PC-3 (cell line): ENCODE data around the gene ABCG2. TPM values are rescaled to one million over a fixed set of nuclear protein-coding genes. Genes with fewer than 3 reads are reported as not detected.

ENCODE experiments used
- ATAC-seq: fragments of 200-7000 bp; cut with Tn5 transposase; 2 replicates; pipeline ENCODE4 v1.9.1; 2020; ENCODE audit warnings: mild to moderate bottlenecking, moderate library complexity
- BruUV-seq: library from RNA; stranded (reverse); fragments of 400-500 nt; replicated peaks from 2 replicates; lab custom pipeline; 2021; lab: Mats Ljungman, UMichigan
- CTCF ChIA-PET: fragments of 300-600 bp; sonication (Branson Sonifier 250); formaldehyde crosslinking; loops from one replicate; lab custom pipeline; 2022; ENCODE audit warnings: antibody characterized with exemption; lab: Charles Lee
- POLR2A ChIA-PET: fragments of 300-600 bp; sonication (Branson Sonifier 250); formaldehyde crosslinking; loops from one replicate; lab custom pipeline; 2022; ENCODE audit warnings: antibody characterized with exemption; ENCODE audit not compliant: unreplicated experiment; lab: Charles Lee
- DNase-seq: peaks from one replicate; pipeline ENCODE4 v3.0.0-alpha.2; 2015
- H2AFZ ChIP-seq: fragments of 300-600 bp; sonication (generic); 2 replicates; pipeline ENCODE4 v1.6.0; 2016; ENCODE audit warnings: antibody characterized with exemption, low read length
- H3F3A ChIP-seq: fragments of 300-600 bp; sonication (generic); one replicate; pipeline ENCODE4 v1.6.0; 2017; ENCODE audit warnings: antibody characterized with exemption, low read length, control low read depth, mild to moderate bottlenecking; ENCODE audit not compliant: unreplicated experiment
- H3K27ac ChIP-seq: fragments of 300-600 bp; sonication (generic); 2 replicates; pipeline ENCODE4 v1.5.1; 2016; ENCODE audit warnings: mild to moderate bottlenecking, low read length
- H3K27me3 ChIP-seq: fragments of 300-600 bp; sonication (generic); 2 replicates; pipeline ENCODE4 v1.6.1; 2016; ENCODE audit warnings: low read length, mixed read lengths
- H3K36me3 ChIP-seq: fragments of 300-600 bp; sonication (generic); 2 replicates; pipeline ENCODE4 v1.6.1; 2016; ENCODE audit warnings: low read depth, mixed run types, low read length, mixed read lengths
- H3K4me1 ChIP-seq: fragments of 300-600 bp; sonication (generic); 2 replicates; pipeline ENCODE4 v1.5.1; 2016; ENCODE audit warnings: low read length; ENCODE audit not compliant: insufficient read depth
- H3K4me2 ChIP-seq: fragments of 300-600 bp; sonication (generic); 2 replicates; pipeline ENCODE4 v1.6.0; 2016; ENCODE audit warnings: low read length
- H3K4me3 ChIP-seq: fragments of 300-600 bp; sonication (generic); 2 replicates; pipeline ENCODE4 v1.5.1; 2016; ENCODE audit warnings: mild to moderate bottlenecking, low read length, mixed read lengths
- H3K79me2 ChIP-seq: fragments of 300-600 bp; sonication (generic); 2 replicates; pipeline ENCODE4 v1.6.1; 2017; ENCODE audit warnings: low read length, mixed read lengths
- H3K9ac ChIP-seq: fragments of 300-600 bp; sonication (generic); 2 replicates; pipeline ENCODE4 v1.6.0; 2016; ENCODE audit warnings: mild to moderate bottlenecking, low read length
- H3K9me2 ChIP-seq: fragments of 300-600 bp; sonication (generic); replicated peaks from 2 replicates; pipeline ENCODE4 v1.6.1; 2016; ENCODE audit warnings: mixed run types, low read length, mixed read lengths
- H3K9me3 ChIP-seq: fragments of 300-600 bp; sonication (generic); 2 replicates; pipeline ENCODE4 v1.6.1; 2016; ENCODE audit warnings: low read length, mixed read lengths
- H4K20me1 ChIP-seq: fragments of 300-600 bp; sonication (generic); 2 replicates; pipeline ENCODE4 v1.6.1; 2016; ENCODE audit warnings: low read length, mixed read lengths
- EZH2 ChIP-seq: fragments of 300-600 bp; sonication (generic); IDR thresholded peaks from one replicate; pipeline ENCODE4 v1.6.1; 2017; ENCODE audit warnings: antibody characterized with exemption, mild to moderate bottlenecking, low read length; ENCODE audit not compliant: unreplicated experiment
- EZH2phosphoT487 ChIP-seq: fragments of 300-600 bp; sonication (generic); IDR thresholded peaks from 2 replicates; pipeline ENCODE4 v1.6.1; 2018; ENCODE audit warnings: mild to moderate bottlenecking, antibody characterized with exemption, low read length, borderline replicate concordance
- intact Hi-C: fragments of 100-400 bp; cut with micrococcal nuclease; formaldehyde crosslinking; loops from 2 replicates; pipeline ENCODE4 v1.9.0; 2023
- total RNA-seq: library from RNA; depleted of rRNA; stranded (reverse); fragments of >200 nt; gene quantifications from 2 replicates; pipeline ENCODE4 v1.2.3, GENCODE V29; 2014
- TF ChIP-seq, protein P1 (sequence below): fragments of 300-600 bp; sonication (generic); conservative IDR thresholded peaks from 2 replicates; pipeline ENCODE4 v1.5.1; 2017; ENCODE audit warnings: antibody characterized with exemption, low read depth, mild to moderate bottlenecking, low read length

The ABCG2 gene
- total RNA-seq, 1 experiment from 2014 or later = not detected

DNA sequence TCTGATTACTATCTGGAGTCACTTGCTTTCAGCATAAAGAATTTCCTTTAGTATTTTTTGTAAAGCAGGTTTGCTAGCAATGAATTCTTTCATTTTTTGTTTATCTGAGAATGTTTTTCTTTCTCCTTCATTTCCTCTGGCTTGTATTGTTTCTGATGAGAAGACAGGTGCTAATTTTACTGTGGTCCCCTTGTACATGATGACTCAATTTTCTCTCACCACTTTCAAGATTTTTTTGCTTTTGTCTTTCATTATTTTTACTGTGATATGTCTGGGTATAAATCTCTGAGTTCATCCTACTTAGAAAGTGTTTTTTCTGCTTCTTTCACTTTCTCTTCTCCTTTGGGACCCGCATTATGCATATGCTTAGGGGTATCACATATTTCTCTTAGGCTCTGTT is 88.4 kb downstream of the ABCG2 start:
- no TSS peak for BruUV-seq
- Histone ChIP-seq H3K27me3 (no peaks in the 10 kb centered on the region), H3K27ac (no peak overlapping the region), H3K79me2 (no peaks in the 10 kb centered on the region), H3K4me1 (no peaks in the 10 kb centered on the region), H3F3A (no peaks in the 10 kb centered on the region), H3K4me3 (no peak overlapping the region), H3K9me2 (no peaks in the 10 kb centered on the region), H3K4me2 (no peak overlapping the region), H3K9me3 (no peaks in the 10 kb centered on the region), H2AFZ (no peak overlapping the region), H3K9ac (no peak overlapping the region), H3K36me3 (peaks cover 8% of the 10 kb centered on the region; the same call in 1 of the 2 replicates), H4K20me1 (no peaks in the 10 kb centered on the region)
- ATAC-seq = no peak
- ChIA-PET POLR2A (no interaction called here), CTCF (no interaction called here)
- TF ChIP-seq EZH2phosphoT487 (no peak), EZH2 (no peak)
- TF ChIP-seq, protein P1, sequence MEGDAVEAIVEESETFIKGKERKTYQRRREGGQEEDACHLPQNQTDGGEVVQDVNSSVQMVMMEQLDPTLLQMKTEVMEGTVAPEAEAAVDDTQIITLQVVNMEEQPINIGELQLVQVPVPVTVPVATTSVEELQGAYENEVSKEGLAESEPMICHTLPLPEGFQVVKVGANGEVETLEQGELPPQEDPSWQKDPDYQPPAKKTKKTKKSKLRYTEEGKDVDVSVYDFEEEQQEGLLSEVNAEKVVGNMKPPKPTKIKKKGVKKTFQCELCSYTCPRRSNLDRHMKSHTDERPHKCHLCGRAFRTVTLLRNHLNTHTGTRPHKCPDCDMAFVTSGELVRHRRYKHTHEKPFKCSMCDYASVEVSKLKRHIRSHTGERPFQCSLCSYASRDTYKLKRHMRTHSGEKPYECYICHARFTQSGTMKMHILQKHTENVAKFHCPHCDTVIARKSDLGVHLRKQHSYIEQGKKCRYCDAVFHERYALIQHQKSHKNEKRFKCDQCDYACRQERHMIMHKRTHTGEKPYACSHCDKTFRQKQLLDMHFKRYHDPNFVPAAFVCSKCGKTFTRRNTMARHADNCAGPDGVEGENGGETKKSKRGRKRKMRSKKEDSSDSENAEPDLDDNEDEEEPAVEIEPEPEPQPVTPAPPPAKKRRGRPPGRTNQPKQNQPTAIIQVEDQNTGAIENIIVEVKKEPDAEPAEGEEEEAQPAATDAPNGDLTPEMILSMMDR = no peak
- intact Hi-C loops = no loop called here
- DNase-seq = no peak

DNA sequence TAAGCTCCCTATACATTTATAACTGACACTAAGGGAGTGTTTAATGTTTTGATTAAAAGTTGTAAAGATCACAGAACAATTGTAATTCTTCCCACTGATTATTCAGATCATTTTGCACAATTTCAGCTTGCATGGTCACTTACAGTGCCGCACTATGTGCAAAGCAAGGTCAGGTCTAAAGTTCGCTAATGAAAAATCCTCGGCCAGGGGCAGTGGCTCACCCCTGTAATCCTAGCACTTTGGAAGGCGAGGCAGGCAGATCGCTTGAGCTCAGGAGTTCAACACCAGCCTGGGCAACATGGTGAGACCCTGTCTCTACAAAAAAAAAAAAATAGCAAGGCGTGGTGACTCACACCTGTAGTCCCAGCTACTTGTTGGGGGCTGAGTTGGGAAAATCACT is 94.0 kb downstream of the ABCG2 start:
- POLR2A ChIA-PET = no interaction called here
- BruUV-seq = no TSS peak
- no peak overlapping the region for H3K27ac ChIP-seq
- intact Hi-C loops = no loop called here
- no peaks in the 10 kb centered on the region for H3F3A ChIP-seq
- DNase-seq = no peak
- H3K79me2 ChIP-seq = no peaks in the 10 kb centered on the region
- no peaks in the 10 kb centered on the region for H3K4me1 ChIP-seq
- H3K27me3 ChIP-seq = no peaks in the 10 kb centered on the region
- no peak overlapping the region for H3K4me3 ChIP-seq
- ATAC-seq = no peak
- TF ChIP-seq EZH2 (no peak), EZH2phosphoT487 (no peak)
- TF ChIP-seq, protein P1 = no peak
- H3K4me2 ChIP-seq = no peak overlapping the region
- no peaks in the 10 kb centered on the region for H4K20me1 ChIP-seq
- H2AFZ ChIP-seq = no peak overlapping the region
- H3K36me3 ChIP-seq = peaks cover 12% of the 10 kb centered on the region; the same call in 1 of the 2 replicates
- H3K9ac ChIP-seq = no peak overlapping the region
- no peaks in the 10 kb centered on the region for H3K9me2 ChIP-seq
- CTCF ChIA-PET = interaction anchor here (0.6 kb wide), 1 partner anchor 261 kb away, joined by 4 read pairs; no protein-coding TSS in a partner anchor
- no peaks in the 10 kb centered on the region for H3K9me3 ChIP-seq

DNA sequence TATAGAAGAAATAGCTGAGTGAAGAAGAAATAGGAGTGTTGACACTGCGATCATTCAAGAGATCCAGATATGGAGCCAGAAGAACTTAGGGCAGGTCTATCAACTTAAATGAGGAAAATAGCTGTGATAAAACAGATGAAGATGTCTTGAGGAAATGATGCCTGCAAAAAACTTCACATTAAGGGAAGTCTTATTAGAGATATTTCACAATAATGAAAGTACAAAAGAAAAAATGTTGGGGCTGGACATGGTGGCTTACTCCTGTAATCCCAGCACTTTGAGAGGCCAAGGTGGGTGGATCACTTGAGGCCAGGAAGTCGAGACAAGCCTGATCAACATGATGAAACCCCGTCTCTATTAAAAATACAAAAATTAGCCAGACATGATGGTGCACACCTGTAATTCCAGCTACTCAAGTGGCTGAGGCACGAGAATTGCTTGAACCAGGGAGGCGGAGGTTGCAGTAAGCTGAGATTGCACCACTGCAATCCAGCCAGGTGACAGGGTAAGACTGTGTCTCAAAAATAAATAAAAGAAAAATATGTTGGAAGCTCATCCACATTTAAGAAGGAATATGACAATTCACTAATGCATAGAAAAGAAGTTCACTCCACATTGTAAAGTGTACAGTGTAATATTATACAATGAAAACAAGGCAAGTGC is 94.7 kb downstream of the ABCG2 start:
- intact Hi-C loops = no loop called here
- Histone ChIP-seq H3F3A (no peaks in the 10 kb centered on the region), H4K20me1 (no peaks in the 10 kb centered on the region), H3K4me2 (no peak overlapping the region), H2AFZ (no peak overlapping the region), H3K27me3 (no peaks in the 10 kb centered on the region), H3K9me2 (no peaks in the 10 kb centered on the region), H3K4me3 (no peak overlapping the region), H3K4me1 (no peaks in the 10 kb centered on the region), H3K27ac (no peak overlapping the region), H3K9me3 (no peaks in the 10 kb centered on the region), H3K9ac (no peak overlapping the region), H3K36me3 (peaks cover 12% of the 10 kb centered on the region; the same call in 1 of the 2 replicates), H3K79me2 (no peaks in the 10 kb centered on the region)
- DNase-seq (no peak), ATAC-seq (no peak)
- TF ChIP-seq EZH2 = no peak
- no peak for TF ChIP-seq EZH2phosphoT487
- TF ChIP-seq, protein P1 = no peak
- ChIA-PET CTCF (no interaction called here), POLR2A (no interaction called here)
- BruUV-seq = no TSS peak
